Osteoblast (primary cell): Measurements from ENCODE around the gene SMPD2. TPM values are rescaled to one million over a fixed set of nuclear protein-coding genes. Genes with fewer than 3 reads are reported as not detected.

Source experiments
- DNase-seq: peaks from one replicate; pipeline ENCODE4 v3.0.0; 2011; ENCODE audit warnings: low spot score, mixed read lengths; ENCODE audit not compliant: insufficient read length; ENCODE audit errors: missing footprints
- H2AFZ ChIP-seq: 2 replicates; pipeline ENCODE4 v1.6.0; 2011; ENCODE audit warnings: mild to moderate bottlenecking, low read length
- H3K27ac ChIP-seq: 2 replicates; pipeline ENCODE4 v1.5.1; 2011; ENCODE audit warnings: mild to moderate bottlenecking, low read depth, low read length, moderate library complexity
- H3K27me3 ChIP-seq: 2 replicates; pipeline ENCODE4 v1.6.0; 2012; ENCODE audit warnings: mild to moderate bottlenecking, control low read depth, inconsistent platforms, low read length, moderate library complexity; ENCODE audit not compliant: insufficient read depth
- H3K36me3 ChIP-seq: 2 replicates; pipeline ENCODE4 v1.5.1; 2011; ENCODE audit warnings: mild to moderate bottlenecking, low read length, control low read depth, moderate library complexity; ENCODE audit not compliant: insufficient read depth
- H3K4me1 ChIP-seq: 2 replicates; pipeline ENCODE4 v1.5.1; 2011; ENCODE audit warnings: mild to moderate bottlenecking, low read length, control low read depth, moderate library complexity; ENCODE audit not compliant: insufficient read depth
- H3K4me2 ChIP-seq: 2 replicates; pipeline ENCODE4 v1.6.0; 2011; ENCODE audit warnings: mild to moderate bottlenecking, low read length; ENCODE audit not compliant: insufficient read depth
- H3K4me3 ChIP-seq: fragments of 200-600 bp; sonication (generic); 3 replicates; pipeline ENCODE4 v1.5.1; 2012; ENCODE audit warnings: mild to moderate bottlenecking, low read length, inconsistent platforms; ENCODE audit not compliant: insufficient read depth
- H3K79me2 ChIP-seq: 2 replicates; pipeline ENCODE4 v1.6.0; 2012; ENCODE audit warnings: mild to moderate bottlenecking, low read length, control low read depth, inconsistent platforms; ENCODE audit not compliant: insufficient read depth
- H3K9me3 ChIP-seq: 2 replicates; pipeline ENCODE4 v1.5.1; 2011; ENCODE audit warnings: low read depth, low read length, control low read depth
- H4K20me1 ChIP-seq: 2 replicates; pipeline ENCODE4 v1.6.0; 2012; ENCODE audit warnings: mild to moderate bottlenecking, low read length, control low read depth; ENCODE audit not compliant: insufficient read depth
- total RNA-seq: library from RNA; depleted of rRNA; stranded (reverse); fragments of >200 nt; gene quantifications from 2 replicates; pipeline ENCODE4 v1.2.3, GENCODE V29; 2012
- TF ChIP-seq, protein P1 (sequence below): IDR thresholded peaks from 2 replicates; pipeline ENCODE4 v1.5.1; 2011; ENCODE audit warnings: mild to moderate bottlenecking, low read depth, low read length, moderate library complexity; ENCODE audit errors: extremely low read depth

The SMPD2 gene, protein sequence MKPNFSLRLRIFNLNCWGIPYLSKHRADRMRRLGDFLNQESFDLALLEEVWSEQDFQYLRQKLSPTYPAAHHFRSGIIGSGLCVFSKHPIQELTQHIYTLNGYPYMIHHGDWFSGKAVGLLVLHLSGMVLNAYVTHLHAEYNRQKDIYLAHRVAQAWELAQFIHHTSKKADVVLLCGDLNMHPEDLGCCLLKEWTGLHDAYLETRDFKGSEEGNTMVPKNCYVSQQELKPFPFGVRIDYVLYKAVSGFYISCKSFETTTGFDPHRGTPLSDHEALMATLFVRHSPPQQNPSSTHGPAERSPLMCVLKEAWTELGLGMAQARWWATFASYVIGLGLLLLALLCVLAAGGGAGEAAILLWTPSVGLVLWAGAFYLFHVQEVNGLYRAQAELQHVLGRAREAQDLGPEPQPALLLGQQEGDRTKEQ
- total RNA-seq, result 14.8 and 15.0 TPM in 2 replicates

DNA sequence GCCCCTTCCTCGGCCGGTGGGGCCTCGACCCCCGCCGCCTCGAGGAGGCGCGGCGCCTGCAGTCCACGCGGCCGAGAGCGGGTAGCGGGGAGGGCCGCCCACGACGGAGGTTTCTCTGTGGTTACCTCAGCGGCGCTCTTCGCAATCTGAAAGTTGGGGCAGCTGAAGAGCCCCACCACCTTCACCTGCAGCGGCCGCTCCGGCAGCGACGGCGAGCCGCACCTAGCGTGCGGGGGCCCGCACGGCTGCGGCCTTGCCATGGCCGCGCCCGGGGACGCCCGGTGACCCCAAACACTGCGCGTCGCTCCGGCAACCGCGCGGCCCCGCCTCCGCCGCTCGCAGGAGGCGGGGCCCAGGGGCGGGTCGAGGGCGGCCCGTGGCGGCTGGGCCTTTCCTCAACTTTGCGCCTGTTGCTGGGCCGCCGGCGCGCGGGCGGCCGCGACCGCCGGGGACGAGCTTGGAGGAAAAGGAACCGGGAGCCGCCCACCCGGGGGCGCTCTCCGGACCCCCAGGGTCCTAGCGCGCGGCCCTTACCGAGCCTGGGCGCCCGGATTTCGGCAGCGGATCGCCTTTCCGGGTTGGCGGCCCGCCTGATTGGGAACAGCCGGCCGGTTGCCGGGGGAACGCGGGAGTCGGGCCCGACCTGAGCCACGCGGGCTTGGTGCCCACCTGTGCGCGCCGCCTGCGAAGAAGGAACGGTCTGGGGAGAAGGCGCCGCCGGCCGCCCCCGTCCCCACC, at the start of gene SMPD2, which contains the start of gene PPIL6:
Gene SMPD2, plus strand, starts transcription at position 394 of the 738 bp plus-strand sequence. CDS start 398 bp downstream, outside the sequence.
Gene PPIL6, minus strand, starts transcription at position 298 of the 738 bp plus-strand sequence. Its CDS starts 38 bp downstream, at position 260.
- Histone ChIP-seq H3K79me2 (no peaks in the 10 kb centered on the region), H3K4me2 (peak within 1 kb of the TSS; percentile 97), H3K27ac (peak within 1 kb of the TSS; percentile 83), H3K36me3 (peaks cover 9% of the 10 kb centered on the region), H3K27me3 (no peaks in the 10 kb centered on the region), H3K9me3 (no peaks in the 10 kb centered on the region), H3K4me1 (peaks cover 8% of the 10 kb centered on the region), H4K20me1 (peaks cover 5% of the 10 kb centered on the region), H2AFZ (peak within 1 kb of the TSS; percentile 97), H3K4me3 (peak within 1 kb of the TSS; percentile 91)
- TF ChIP-seq, protein P1, sequence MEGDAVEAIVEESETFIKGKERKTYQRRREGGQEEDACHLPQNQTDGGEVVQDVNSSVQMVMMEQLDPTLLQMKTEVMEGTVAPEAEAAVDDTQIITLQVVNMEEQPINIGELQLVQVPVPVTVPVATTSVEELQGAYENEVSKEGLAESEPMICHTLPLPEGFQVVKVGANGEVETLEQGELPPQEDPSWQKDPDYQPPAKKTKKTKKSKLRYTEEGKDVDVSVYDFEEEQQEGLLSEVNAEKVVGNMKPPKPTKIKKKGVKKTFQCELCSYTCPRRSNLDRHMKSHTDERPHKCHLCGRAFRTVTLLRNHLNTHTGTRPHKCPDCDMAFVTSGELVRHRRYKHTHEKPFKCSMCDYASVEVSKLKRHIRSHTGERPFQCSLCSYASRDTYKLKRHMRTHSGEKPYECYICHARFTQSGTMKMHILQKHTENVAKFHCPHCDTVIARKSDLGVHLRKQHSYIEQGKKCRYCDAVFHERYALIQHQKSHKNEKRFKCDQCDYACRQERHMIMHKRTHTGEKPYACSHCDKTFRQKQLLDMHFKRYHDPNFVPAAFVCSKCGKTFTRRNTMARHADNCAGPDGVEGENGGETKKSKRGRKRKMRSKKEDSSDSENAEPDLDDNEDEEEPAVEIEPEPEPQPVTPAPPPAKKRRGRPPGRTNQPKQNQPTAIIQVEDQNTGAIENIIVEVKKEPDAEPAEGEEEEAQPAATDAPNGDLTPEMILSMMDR, result no peak
- DNase-seq, result peak; percentile 98

DNA sequence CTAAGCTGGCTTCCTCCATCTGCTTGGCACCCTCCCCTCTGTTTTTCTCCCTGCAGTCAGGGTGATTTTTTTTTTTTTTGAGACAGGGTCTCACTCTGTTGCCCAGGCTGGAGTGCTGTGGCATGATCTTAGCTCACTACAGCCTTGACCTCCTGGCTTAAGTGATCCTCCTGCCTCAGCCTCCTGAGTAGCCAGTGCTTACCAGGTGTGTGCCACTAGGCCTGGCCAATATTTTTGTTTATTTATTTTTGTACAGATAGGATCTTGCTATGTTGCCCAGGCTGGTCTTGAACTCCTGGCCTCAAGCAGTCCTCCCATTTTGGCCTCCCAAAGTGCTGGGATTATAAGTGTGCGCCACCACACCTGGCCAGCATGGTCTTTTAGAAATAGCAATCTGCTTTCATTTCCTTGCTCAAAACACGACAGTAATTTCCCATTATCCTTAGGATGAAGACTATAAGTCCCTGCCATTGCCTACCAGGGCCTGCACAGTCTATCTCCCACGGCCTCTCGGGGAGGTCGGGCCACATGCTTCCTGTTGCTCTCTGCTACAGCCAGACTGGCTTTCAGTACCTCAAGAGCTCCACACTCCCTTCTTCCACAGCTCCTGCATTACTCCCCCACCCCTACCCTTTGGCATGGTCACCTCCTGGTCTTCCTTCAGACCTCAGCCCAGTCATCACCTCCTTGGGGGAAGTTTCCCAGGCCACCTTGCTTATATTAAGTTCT, 47.2 kb upstream of the SMPD2 start:
- Histone ChIP-seq H3K27ac (no peak overlapping the region), H3K9me3 (no peaks in the 10 kb centered on the region), H3K36me3 (no peaks in the 10 kb centered on the region), H2AFZ (no peak overlapping the region), H4K20me1 (no peaks in the 10 kb centered on the region), H3K79me2 (no peaks in the 10 kb centered on the region), H3K4me2 (no peak overlapping the region), H3K27me3 (no peaks in the 10 kb centered on the region), H3K4me1 (peaks cover 3% of the 10 kb centered on the region), H3K4me3 (no peak overlapping the region)
- DNase-seq, result no peak
- TF ChIP-seq, protein P1, result no peak

DNA sequence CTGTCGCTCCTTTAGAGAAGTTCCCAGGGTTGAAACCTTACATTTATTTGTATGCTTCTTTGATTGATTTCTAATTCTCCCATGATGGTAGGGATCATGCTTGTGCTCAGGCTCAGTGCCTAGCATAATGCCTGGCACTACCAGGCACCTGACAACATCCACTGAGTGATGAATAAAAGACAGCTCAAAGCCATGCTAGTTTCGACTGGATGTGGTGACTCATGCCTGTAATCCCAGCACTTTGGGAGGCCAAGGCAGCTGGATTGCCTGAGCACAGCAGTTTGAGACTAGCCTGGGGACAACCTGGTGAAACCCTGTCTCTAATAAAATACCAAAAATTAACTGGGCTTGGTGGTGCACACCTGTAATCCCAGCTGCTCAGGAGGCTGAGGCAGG, 46.6 kb upstream of the SMPD2 start:
- H3K4me3 ChIP-seq, result no peak overlapping the region
- H3K36me3 ChIP-seq, result no peaks in the 10 kb centered on the region
- H2AFZ ChIP-seq, result no peak overlapping the region
- no peak overlapping the region for H3K4me2 ChIP-seq
- no peak overlapping the region for H3K27ac ChIP-seq
- H3K4me1 ChIP-seq, result peaks cover 3% of the 10 kb centered on the region
- no peaks in the 10 kb centered on the region for H3K9me3 ChIP-seq
- peak; percentile 68 for DNase-seq
- H3K27me3 ChIP-seq, result no peaks in the 10 kb centered on the region
- TF ChIP-seq, protein P1, result no peak
- no peaks in the 10 kb centered on the region for H3K79me2 ChIP-seq
- no peaks in the 10 kb centered on the region for H4K20me1 ChIP-seq
